ENCODE measurements around the gene ITGB4.

- TF ChIP-seq RBBP5 (conservative IDR thresholded peaks at IDR 0.05): no peak
- no peak for TF ChIP-seq CTCF (IDR thresholded peaks at IDR 0.05 in 2 of 3, conservative IDR thresholded peaks at IDR 0.05 in 1 of 3; ENCODE audit: control insufficient read depth in 2 of 3, extremely low read depth in 1 of 3, insufficient read depth in 1 of 3, low read depth in 3 of 3, low read length in 3 of 3)
- TF ChIP-seq SMAD1 (IDR thresholded peaks at IDR 0.05; ENCODE audit: low read depth, partially characterized antibody): no peak
- TF ChIP-seq TCF12 (IDR thresholded peaks at IDR 0.05; ENCODE audit: low read depth, low read length): no peak
Measured at GRCh38 chr17:75684924-75685323, 36.3 kb upstream of the ITGB4 start.
